ENCODE results near the gene EXD2.
"Not testable (repeated sequence)": the region's sequence is repeated elsewhere in the genome, so short reads cannot be mapped to it uniquely, and the experiment has no call there.

EXD2 gene

GRCh38 chr14:69191340-69192111 lies at the start of gene EXD2:
TSS of gene EXD2 (plus strand) at chr14:69191498. CDS start at chr14:69209471, 17,973 bp downstream.
- DNase-seq = peak; percentile 79 to 87

- DNase-seq = no peak
Measured at GRCh38 chr14:69141550-69141949, 49.7 kb upstream of the EXD2 start.

- DNase-seq = no peak
Measured at GRCh38 chr14:69142101-69142500, 49.2 kb upstream of the EXD2 start.

- no peak for DNase-seq
Measured at GRCh38 chr14:69149461-69150244, 41.6 kb upstream of the EXD2 start.

GRCh38 chr14:69151458-69152180 lies 39.7 kb upstream of the EXD2 start:
- DNase-seq = peak; percentile 45 to 59

- DNase-seq = no peak
Measured at GRCh38 chr14:69152181-69152901, 39.0 kb upstream of the EXD2 start.

GRCh38 chr14:69152902-69153151 lies 38.5 kb upstream of the EXD2 start, which contains the start of gene DCAF5:
TSS of gene DCAF5 (minus strand) at chr14:69153119. CDS start at chr14:69152978, 141 bp downstream.
- peak in 1 of 2 experiments; percentile 42 for DNase-seq

- DNase-seq = peak in 1 of 2 experiments; percentile 88
Measured at GRCh38 chr14:69153152-69153872, 38.0 kb upstream of the EXD2 start.

- DNase-seq = no peak
Measured at GRCh38 chr14:69153873-69154270, 37.4 kb upstream of the EXD2 start.

GRCh38 chr14:69154779-69155178 lies 36.5 kb upstream of the EXD2 start:
- no peak for DNase-seq

- no peak for DNase-seq
Measured at GRCh38 chr14:69156224-69156623, 35.1 kb upstream of the EXD2 start.

GRCh38 chr14:69161590-69161989 lies 29.7 kb upstream of the EXD2 start:
- DNase-seq = no peak

GRCh38 chr14:69165787-69166186 lies 25.5 kb upstream of the EXD2 start:
- not testable (repeated sequence) for DNase-seq

GRCh38 chr14:69170839-69171238 lies 20.5 kb upstream of the EXD2 start:
- DNase-seq = no peak

- DNase-seq = no peak
Measured at GRCh38 chr14:69171569-69171968, 19.7 kb upstream of the EXD2 start.

GRCh38 chr14:69175130-69175529 lies 16.2 kb upstream of the EXD2 start:
- DNase-seq = no peak

- no peak for DNase-seq
Measured at GRCh38 chr14:69181491-69181890, 9.8 kb upstream of the EXD2 start.

GRCh38 chr14:69182580-69182979 lies 8.7 kb upstream of the EXD2 start:
- not testable (repeated sequence) for DNase-seq

- no peak for DNase-seq
Measured at GRCh38 chr14:69183735-69184134, 7.6 kb upstream of the EXD2 start.

- DNase-seq = no peak
Measured at GRCh38 chr14:69190191-69190590, 1.1 kb upstream of the EXD2 start.

GRCh38 chr14:69193721-69194120 lies 2.4 kb downstream of the EXD2 start:
- DNase-seq = no peak

- no peak for DNase-seq
Measured at GRCh38 chr14:69199786-69200185, 8.5 kb downstream of the EXD2 start.
